ENCODE measurements around the gene ADCY5. TPM values are rescaled to one million over a fixed set of nuclear protein-coding genes. Genes with fewer than 3 reads are reported as not detected.

The ADCY5 gene
- total and polyA plus RNA-seq, 4 donors = 0.74 to 6.6 (median 2.9) TPM

DNA sequence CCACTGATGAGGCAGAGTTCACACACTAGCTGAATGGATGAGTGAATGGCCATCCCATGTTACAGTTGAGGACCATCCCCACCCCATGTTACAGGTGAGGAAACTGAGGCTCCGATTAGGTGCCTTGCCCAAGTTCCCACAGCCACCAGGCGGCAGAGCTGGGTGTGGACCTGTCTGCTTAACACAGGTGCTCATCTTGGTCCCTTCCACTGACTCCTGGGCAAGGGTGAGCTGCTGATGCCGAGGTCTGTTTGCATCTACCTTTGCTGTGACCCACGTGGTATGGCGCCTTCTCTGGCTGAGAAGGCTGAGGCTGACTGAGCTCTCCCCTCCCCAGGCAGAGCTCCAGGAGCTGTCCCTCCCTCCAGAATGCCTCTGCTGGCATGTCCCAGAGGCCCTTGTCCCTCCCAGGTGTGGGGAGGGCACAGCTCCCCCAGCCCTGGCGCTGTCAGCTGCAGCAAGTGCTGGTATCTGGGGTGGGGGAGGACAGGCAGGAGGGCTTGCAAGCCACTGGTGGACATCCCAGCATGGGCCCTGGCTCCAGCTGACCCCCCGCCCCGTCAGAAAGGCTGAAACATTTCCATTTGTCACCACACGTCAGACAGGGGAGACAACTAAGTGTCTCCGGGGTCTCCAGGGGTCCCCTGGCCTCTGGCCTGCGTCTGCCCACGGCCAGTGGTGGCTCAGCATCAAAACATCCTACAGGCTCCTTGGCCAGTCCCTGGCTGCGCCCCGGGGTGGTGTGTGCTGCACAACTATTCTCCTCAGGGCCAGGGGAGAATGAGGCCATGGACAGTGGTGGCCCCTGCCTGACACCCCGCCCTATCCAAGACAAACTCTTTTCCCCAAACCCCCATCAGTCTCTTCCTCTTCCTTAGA is 105.4 kb downstream of the ADCY5 start:
- Histone ChIP-seq H3K27ac (ENCODE audit: low read depth in 1 of 2, low read length in 2 of 2) (no peak overlapping the region), H3K4me1 (ENCODE audit: control insufficient read depth in 4 of 4, insufficient read depth in 4 of 4, low read length in 3 of 4) (no peaks in the 10 kb centered on the region), H3K27me3 (ENCODE audit: control insufficient read depth in 4 of 4, insufficient read depth in 4 of 4, low read length in 3 of 4) (no peaks in the 10 kb centered on the region), H3K4me3 (ENCODE audit: low read depth in 1 of 3, low read length in 3 of 3) (no peak overlapping the region), H3K9me3 (ENCODE audit: control insufficient read depth in 4 of 4, low read length in 3 of 4) (no peaks in the 10 kb centered on the region), H3K36me3 (ENCODE audit: control insufficient read depth in 4 of 4, insufficient read depth in 3 of 4, low read depth in 1 of 4, low read length in 3 of 4) (no peaks in the 10 kb centered on the region), H3K9ac (ENCODE audit: low read depth in 1 of 2, low read length in 2 of 2) (no peak overlapping the region)
- no peak for TF ChIP-seq HNF4A (conservative IDR thresholded peaks at IDR 0.05)
- TF ChIP-seq TAF1 (conservative IDR thresholded peaks at IDR 0.05) = no peak
- TF ChIP-seq FOXA2 (IDR thresholded peaks at IDR 0.05) = no peak
- TF ChIP-seq, protein P1, sequence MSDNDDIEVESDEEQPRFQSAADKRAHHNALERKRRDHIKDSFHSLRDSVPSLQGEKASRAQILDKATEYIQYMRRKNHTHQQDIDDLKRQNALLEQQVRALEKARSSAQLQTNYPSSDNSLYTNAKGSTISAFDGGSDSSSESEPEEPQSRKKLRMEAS (IDR thresholded peaks at IDR 0.05) = no peak
- no peak for TF ChIP-seq RAD21 (IDR thresholded peaks at IDR 0.05)
- no peak for DNase-seq (ENCODE audit: low spot score)
- 81% methylated on average over 15 of the region's 15 CpGs for WGBS

DNA sequence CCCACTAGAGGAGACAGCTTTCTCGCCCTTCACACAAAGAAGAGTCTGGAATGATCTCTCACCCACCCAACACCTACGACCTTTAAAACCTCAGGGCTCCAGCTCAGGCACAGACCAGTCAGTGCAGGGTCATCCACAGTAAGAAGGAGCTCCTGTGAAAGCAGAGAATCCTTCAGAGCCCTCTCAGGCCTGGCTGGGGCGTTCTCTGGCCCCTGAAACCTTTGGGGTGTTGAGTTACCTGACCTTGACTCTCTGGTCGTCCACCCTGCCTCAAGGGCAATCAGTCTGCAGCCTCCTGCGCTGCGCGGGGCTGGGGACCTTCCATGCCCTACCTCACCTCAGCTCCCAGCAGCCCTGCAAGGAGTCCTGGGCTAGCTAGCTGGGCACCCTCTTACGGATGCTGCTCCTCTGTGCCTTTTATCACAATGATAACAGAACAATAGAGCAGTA is 106.2 kb downstream of the ADCY5 start:
- WGBS = 83% methylated on average over 8 of the region's 8 CpGs
- TF ChIP-seq, protein P2, sequence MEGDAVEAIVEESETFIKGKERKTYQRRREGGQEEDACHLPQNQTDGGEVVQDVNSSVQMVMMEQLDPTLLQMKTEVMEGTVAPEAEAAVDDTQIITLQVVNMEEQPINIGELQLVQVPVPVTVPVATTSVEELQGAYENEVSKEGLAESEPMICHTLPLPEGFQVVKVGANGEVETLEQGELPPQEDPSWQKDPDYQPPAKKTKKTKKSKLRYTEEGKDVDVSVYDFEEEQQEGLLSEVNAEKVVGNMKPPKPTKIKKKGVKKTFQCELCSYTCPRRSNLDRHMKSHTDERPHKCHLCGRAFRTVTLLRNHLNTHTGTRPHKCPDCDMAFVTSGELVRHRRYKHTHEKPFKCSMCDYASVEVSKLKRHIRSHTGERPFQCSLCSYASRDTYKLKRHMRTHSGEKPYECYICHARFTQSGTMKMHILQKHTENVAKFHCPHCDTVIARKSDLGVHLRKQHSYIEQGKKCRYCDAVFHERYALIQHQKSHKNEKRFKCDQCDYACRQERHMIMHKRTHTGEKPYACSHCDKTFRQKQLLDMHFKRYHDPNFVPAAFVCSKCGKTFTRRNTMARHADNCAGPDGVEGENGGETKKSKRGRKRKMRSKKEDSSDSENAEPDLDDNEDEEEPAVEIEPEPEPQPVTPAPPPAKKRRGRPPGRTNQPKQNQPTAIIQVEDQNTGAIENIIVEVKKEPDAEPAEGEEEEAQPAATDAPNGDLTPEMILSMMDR (IDR thresholded peaks at IDR 0.05; ENCODE audit: low read depth, low read length, missing input control) = no peak
- TF ChIP-seq HNF4G (IDR thresholded peaks at IDR 0.05) = no peak
- TF ChIP-seq TAF1 (conservative IDR thresholded peaks at IDR 0.05) = no peak
- no peak for TF ChIP-seq YY1 (IDR thresholded peaks at IDR 0.05)
- TF ChIP-seq, protein P3, sequence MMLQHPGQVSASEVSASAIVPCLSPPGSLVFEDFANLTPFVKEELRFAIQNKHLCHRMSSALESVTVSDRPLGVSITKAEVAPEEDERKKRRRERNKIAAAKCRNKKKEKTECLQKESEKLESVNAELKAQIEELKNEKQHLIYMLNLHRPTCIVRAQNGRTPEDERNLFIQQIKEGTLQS (IDR thresholded peaks at IDR 0.05) = no peak
- no peak for TF ChIP-seq SP1 (IDR thresholded peaks at IDR 0.05)
- no peak for TF ChIP-seq HNF4A (conservative IDR thresholded peaks at IDR 0.05)
- no peak for TF ChIP-seq RXRA (IDR thresholded peaks at IDR 0.05)
- TF ChIP-seq FOXA1 (IDR thresholded peaks at IDR 0.05) = no peak
- TF ChIP-seq, protein P1 (IDR thresholded peaks at IDR 0.05) = no peak
- TF ChIP-seq, protein P4, sequence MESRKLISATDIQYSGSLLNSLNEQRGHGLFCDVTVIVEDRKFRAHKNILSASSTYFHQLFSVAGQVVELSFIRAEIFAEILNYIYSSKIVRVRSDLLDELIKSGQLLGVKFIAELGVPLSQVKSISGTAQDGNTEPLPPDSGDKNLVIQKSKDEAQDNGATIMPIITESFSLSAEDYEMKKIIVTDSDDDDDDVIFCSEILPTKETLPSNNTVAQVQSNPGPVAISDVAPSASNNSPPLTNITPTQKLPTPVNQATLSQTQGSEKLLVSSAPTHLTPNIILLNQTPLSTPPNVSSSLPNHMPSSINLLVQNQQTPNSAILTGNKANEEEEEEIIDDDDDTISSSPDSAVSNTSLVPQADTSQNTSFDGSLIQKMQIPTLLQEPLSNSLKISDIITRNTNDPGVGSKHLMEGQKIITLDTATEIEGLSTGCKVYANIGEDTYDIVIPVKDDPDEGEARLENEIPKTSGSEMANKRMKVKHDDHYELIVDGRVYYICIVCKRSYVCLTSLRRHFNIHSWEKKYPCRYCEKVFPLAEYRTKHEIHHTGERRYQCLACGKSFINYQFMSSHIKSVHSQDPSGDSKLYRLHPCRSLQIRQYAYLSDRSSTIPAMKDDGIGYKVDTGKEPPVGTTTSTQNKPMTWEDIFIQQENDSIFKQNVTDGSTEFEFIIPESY (IDR thresholded peaks at IDR 0.05) = no peak
- TF ChIP-seq, protein P5, sequence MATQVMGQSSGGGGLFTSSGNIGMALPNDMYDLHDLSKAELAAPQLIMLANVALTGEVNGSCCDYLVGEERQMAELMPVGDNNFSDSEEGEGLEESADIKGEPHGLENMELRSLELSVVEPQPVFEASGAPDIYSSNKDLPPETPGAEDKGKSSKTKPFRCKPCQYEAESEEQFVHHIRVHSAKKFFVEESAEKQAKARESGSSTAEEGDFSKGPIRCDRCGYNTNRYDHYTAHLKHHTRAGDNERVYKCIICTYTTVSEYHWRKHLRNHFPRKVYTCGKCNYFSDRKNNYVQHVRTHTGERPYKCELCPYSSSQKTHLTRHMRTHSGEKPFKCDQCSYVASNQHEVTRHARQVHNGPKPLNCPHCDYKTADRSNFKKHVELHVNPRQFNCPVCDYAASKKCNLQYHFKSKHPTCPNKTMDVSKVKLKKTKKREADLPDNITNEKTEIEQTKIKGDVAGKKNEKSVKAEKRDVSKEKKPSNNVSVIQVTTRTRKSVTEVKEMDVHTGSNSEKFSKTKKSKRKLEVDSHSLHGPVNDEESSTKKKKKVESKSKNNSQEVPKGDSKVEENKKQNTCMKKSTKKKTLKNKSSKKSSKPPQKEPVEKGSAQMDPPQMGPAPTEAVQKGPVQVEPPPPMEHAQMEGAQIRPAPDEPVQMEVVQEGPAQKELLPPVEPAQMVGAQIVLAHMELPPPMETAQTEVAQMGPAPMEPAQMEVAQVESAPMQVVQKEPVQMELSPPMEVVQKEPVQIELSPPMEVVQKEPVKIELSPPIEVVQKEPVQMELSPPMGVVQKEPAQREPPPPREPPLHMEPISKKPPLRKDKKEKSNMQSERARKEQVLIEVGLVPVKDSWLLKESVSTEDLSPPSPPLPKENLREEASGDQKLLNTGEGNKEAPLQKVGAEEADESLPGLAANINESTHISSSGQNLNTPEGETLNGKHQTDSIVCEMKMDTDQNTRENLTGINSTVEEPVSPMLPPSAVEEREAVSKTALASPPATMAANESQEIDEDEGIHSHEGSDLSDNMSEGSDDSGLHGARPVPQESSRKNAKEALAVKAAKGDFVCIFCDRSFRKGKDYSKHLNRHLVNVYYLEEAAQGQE (IDR thresholded peaks at IDR 0.05) = no peak
- TF ChIP-seq EGR1 (IDR thresholded peaks at IDR 0.05; ENCODE audit: low read depth in 2 of 2) = no peak
- no peak for TF ChIP-seq NR2F2 (IDR thresholded peaks at IDR 0.05)
- TF ChIP-seq FOXA2 (IDR thresholded peaks at IDR 0.05) = no peak
- no peak overlapping the region for H3K9ac ChIP-seq (ENCODE audit: low read depth in 1 of 2, low read length in 2 of 2)
- H3K27ac ChIP-seq (ENCODE audit: low read depth in 1 of 2, low read length in 2 of 2) = no peak overlapping the region
- no peaks in the 10 kb centered on the region for H3K27me3 ChIP-seq (ENCODE audit: control insufficient read depth in 4 of 4, insufficient read depth in 4 of 4, low read length in 3 of 4)
- no peaks in the 10 kb centered on the region for H3K4me1 ChIP-seq (ENCODE audit: control insufficient read depth in 4 of 4, insufficient read depth in 4 of 4, low read length in 3 of 4)
- DNase-seq (ENCODE audit: low spot score) = no peak
- no peaks in the 10 kb centered on the region for H3K9me3 ChIP-seq (ENCODE audit: control insufficient read depth in 4 of 4, low read length in 3 of 4)
- no peaks in the 10 kb centered on the region for H3K36me3 ChIP-seq (ENCODE audit: control insufficient read depth in 4 of 4, insufficient read depth in 3 of 4, low read depth in 1 of 4, low read length in 3 of 4)
- no peak overlapping the region for H3K4me3 ChIP-seq (ENCODE audit: low read depth in 1 of 3, low read length in 3 of 3)

Data from liver (tissue), 9 donors.